Measurements from ENCODE around the gene TAGAP. TPM values are rescaled to one million over a fixed set of nuclear protein-coding genes. Genes with fewer than 3 reads are reported as not detected.

The TAGAP gene
- total and polyA plus RNA-seq, 10 of the 15 experiments (the other 5 are each of a cell fraction or from before 2014, with no cell fraction given), result 5.3 to 27.4 (median 18.9) TPM

DNA sequence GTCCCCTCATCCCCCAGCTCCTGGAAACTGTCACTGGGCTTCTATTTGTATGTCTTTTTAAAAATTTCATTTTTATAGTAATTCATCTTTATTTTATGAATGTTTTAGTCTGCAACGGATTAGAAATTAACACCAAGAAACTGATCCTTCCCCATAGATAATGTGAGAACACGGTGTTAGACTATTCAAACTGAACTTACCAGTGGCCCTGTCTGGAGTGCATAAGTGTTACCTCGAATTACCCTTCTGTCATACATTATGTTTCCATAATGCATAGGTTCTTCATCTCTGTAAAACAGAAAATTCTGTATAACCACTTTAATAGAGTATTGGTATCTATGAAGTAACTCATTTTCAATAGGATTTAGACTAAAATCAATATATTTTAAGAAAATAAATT lies 51.2 kb downstream of the TAGAP start:
- WGBS (ENCODE audit: insufficient coverage, insufficient replicate concordance, low lambda C conversion rate, missing lambda C conversion rate), result 72% methylated on average over 3 of the region's 3 CpGs
- in situ Hi-C loops (cut with MboI), result no loop called here
- no peak for TF ChIP-seq BCL11A (IDR thresholded peaks at IDR 0.05; ENCODE audit: low read depth, low read length)
- TF ChIP-seq MTA3 (IDR thresholded peaks at IDR 0.05; ENCODE audit: borderline replicate concordance, low read length), result no peak
- TF ChIP-seq, protein P1, sequence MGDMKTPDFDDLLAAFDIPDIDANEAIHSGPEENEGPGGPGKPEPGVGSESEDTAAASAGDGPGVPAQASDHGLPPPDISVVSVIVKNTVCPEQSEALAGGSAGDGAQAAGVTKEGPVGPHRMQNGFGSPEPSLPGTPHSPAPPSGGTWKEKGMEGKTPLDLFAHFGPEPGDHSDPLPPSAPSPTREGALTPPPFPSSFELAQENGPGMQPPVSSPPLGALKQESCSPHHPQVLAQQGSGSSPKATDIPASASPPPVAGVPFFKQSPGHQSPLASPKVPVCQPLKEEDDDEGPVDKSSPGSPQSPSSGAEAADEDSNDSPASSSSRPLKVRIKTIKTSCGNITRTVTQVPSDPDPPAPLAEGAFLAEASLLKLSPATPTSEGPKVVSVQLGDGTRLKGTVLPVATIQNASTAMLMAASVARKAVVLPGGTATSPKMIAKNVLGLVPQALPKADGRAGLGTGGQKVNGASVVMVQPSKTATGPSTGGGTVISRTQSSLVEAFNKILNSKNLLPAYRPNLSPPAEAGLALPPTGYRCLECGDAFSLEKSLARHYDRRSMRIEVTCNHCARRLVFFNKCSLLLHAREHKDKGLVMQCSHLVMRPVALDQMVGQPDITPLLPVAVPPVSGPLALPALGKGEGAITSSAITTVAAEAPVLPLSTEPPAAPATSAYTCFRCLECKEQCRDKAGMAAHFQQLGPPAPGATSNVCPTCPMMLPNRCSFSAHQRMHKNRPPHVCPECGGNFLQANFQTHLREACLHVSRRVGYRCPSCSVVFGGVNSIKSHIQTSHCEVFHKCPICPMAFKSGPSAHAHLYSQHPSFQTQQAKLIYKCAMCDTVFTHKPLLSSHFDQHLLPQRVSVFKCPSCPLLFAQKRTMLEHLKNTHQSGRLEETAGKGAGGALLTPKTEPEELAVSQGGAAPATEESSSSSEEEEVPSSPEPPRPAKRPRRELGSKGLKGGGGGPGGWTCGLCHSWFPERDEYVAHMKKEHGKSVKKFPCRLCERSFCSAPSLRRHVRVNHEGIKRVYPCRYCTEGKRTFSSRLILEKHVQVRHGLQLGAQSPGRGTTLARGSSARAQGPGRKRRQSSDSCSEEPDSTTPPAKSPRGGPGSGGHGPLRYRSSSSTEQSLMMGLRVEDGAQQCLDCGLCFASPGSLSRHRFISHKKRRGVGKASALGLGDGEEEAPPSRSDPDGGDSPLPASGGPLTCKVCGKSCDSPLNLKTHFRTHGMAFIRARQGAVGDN (IDR thresholded peaks at IDR 0.05), result no peak
- no peak for TF ChIP-seq TARDBP (IDR thresholded peaks at IDR 0.05; ENCODE audit: borderline replicate concordance)
- no peak for TF ChIP-seq TCF3 (IDR thresholded peaks at IDR 0.05; ENCODE audit: borderline replicate concordance, insufficient read depth, low read depth, low read length)
- TF ChIP-seq RBBP5 (conservative IDR thresholded peaks at IDR 0.05), result no peak
- no peak for TF ChIP-seq SREBF2 (IDR thresholded peaks at IDR 0.05; ENCODE audit: low read length)
- no peak for TF ChIP-seq HDGF (IDR thresholded peaks at IDR 0.05)
- no peak for TF ChIP-seq JUNB (IDR thresholded peaks at IDR 0.05)
- TF ChIP-seq PML (IDR thresholded peaks at IDR 0.05; ENCODE audit: low read length), result no peak
- TF ChIP-seq, protein P2, sequence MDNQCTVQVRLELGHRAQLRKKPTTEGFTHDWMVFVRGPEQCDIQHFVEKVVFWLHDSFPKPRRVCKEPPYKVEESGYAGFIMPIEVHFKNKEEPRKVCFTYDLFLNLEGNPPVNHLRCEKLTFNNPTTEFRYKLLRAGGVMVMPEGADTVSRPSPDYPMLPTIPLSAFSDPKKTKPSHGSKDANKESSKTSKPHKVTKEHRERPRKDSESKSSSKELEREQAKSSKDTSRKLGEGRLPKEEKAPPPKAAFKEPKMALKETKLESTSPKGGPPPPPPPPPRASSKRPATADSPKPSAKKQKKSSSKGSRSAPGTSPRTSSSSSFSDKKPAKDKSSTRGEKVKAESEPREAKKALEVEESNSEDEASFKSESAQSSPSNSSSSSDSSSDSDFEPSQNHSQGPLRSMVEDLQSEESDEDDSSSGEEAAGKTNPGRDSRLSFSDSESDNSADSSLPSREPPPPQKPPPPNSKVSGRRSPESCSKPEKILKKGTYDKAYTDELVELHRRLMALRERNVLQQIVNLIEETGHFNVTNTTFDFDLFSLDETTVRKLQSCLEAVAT (IDR thresholded peaks at IDR 0.05), result no peak
- Histone ChIP-seq H3K9ac (ENCODE audit: control insufficient read depth, insufficient read depth, low read length) (no peak overlapping the region), H4K20me1 (ENCODE audit: control insufficient read depth, insufficient read depth) (no peaks in the 10 kb centered on the region), H3K4me3 (no peak overlapping the region), H3K27ac (ENCODE audit: control insufficient read depth, insufficient read depth) (no peak overlapping the region), H3K4me1 (ENCODE audit: control insufficient read depth, insufficient read depth, low read length) (0 out of 2 replicates have a peak, but pooled peaks cover 3% of the 10 kb centered on the region), H2AFZ (ENCODE audit: control insufficient read depth, low read depth, low read length) (no peak overlapping the region), H3K4me2 (ENCODE audit: control insufficient read depth, insufficient read depth) (no peak overlapping the region), H3K27me3 (replicated peaks in 1 of 2; ENCODE audit: control insufficient read depth in 2 of 2, insufficient read depth in 2 of 2, low read length in 1 of 2) (no peaks in the 10 kb centered on the region), H3K9me3 (replicated peaks; ENCODE audit: control insufficient read depth, insufficient read depth, low read length) (no peaks in the 10 kb centered on the region; the same call in 2 of the 3 replicates), H3K36me3 (ENCODE audit: control insufficient read depth in 2 of 2, insufficient read depth in 2 of 2, low read length in 1 of 2) (no peaks in the 10 kb centered on the region), H3K79me2 (ENCODE audit: control insufficient read depth, insufficient read depth, low read length) (no peaks in the 10 kb centered on the region)
- intact Hi-C loops (cut with micrococcal nuclease; ENCODE audit: unreplicated experiment), result no loop called here
- ATAC-seq, result no peak
- FAIRE-seq, result no peak
- DNase-seq (ENCODE audit: low read depth, low spot score), result no peak
- ChIA-PET CTCF (interaction anchor here (0.7 to 1.9 kb wide), 10 partner anchors 15 to 661 kb away, joined by 3 to 6 read pairs (median 4); no protein-coding TSS in a partner anchor), SMC1A (ENCODE audit: uncharacterized antibody, unreplicated experiment) (interaction anchor here (0.6 to 1.6 kb wide), 6 partner anchors 14 to 870 kb away, joined by 3 to 5 read pairs (median 4); no protein-coding TSS in a partner anchor), POLR2A (interaction anchor here (0.8 kb wide), 1 partner anchor 14 kb away, joined by 7 read pairs; no protein-coding TSS in a partner anchor), RAD21 (ENCODE audit: unreplicated experiment) (interaction anchor here (0.6 to 1.0 kb wide), 2 partner anchors 82 to 291 kb away, joined by 3 read pairs; no protein-coding TSS in a partner anchor)
- BruUV-seq (replicated peaks), result no TSS peak
